NCI-H524 (cell line): Measurements from ENCODE around the gene SIL1.
A peak's percentile ranks its signal among the peaks of the same experiment; 100 is the strongest.

ENCODE experiments used
- DNase-seq, 2 experiments: peaks; one replicate each; lab custom pipeline; 2025; lab: John Stamatoyannopoulos, UW

The SIL1 gene

DNA sequence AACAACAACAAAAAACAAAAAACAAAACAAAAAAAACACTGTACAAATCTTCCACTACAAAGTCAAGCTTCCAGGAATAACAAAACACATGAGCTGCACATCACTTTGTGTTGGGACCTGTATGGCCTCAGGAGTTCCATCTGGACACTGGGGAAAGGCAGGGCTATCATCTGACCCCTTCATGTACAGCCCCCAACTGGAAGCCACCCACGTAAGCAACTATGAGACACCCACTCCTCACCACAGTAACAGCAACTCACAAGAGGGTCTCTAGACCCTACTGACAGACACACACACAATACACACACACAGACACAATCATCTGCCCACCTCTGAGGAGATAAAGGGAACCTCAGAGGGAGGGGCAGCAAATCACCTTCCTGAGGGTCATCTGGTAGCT lies 241.4 kb downstream of the SIL1 start:
- DNase-seq: no peak

DNA sequence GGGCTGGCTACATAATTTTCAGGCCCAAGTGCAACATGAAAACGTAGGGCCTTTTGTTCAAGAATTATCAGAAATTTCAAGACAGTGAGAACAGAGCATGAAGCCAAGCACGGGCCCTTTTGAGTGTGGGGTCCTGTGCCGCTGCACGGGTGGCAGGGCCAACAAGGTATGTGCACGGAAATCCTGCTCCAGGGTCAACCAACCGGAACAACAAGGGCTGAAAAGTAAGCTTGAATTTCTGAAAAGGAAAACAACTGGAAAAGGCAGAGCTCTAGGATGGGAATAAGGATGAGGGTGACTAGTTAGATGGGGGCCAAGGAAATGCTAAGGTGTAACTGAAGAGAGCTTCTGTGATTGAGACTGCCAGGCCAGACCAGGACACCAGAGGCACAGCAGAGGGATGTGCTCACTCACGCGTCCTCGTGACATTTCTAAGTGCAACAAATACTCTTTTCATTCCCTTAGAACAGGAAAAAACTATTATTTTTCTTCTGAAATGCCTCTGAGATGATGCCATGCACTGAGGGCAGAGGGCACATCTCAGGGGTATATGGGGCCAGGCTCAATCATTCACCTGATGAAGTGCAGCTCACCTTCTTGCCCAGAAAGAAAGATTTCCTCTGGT lies 242.4 kb downstream of the SIL1 start:
- DNase-seq: peak in 1 of 2 experiments; percentile 19

DNA sequence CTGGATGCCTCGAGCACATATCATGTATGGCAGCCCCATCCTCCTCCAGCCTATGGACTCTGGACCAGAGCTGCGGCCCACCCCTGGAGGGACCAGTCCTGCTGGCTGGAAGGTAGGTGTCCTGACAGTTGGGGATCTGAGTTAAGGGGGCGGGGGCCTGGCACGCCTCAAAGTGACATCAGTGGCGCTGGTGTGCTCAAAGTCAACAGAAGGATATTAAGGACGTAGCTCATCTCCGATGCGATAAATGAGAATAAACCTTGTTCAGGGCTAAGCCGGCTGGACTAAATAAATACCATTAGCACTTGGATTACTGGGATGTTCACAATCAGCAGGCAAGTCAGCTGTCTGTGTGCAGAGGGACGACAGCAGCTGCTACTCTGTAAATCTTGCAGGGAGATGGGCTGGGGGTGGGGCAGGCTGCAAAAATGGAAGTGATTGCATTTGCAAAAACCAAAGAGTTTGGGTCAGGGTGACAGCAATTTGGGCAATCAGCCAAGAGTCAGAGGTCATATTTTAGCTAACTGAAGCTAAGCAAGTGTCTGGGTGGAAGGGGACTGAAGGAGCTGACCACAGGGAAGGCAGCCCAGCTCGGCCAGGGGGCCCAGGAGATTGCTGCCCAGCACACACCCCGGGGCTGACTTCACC lies 243.0 kb downstream of the SIL1 start:
- DNase-seq: peak; percentile 92 to 96

- no peak for DNase-seq
Measured at GRCh38 chr5:138954257-138955012, 243.7 kb downstream of the SIL1 start.

DNA sequence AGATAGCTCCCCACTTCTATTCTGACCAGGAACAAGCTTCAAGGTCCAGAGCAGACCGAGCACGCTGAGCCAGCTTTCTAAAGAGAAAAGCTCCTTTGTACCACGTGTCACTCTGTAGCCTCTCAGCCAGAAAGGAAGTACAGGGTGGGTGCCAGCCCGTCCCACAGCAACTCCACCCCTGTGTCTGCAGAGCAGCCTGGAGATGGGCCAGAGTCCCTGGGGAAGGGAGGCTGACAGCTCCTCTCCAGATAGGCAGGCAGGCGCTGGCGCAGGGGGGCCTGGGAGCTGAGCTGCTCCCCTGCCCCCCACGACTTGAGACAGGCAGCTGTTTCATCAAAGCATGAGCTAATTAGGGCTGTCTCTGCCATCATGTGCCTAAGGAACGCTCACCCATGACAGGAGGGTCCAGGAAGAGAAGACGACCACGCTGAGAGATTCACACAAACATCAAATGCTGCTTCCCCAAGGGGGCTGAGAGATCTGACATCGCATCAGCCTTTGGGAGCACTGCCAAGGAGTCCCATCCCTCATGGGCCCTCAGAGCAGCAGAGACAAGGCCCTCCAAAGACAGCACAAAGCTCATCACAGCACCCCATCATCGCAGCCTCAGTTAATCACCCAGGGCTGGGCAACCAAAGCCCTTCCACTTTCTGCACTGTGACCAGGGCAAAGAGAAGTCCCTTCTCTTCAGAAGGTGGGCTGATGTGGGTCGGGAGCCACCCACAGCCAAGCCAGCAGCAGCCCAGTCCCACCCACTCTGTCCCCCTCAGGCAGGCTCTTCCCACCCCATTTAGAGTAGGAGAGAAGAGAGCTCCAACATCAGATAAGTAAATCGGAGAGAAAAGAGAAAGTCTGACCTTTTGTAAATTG lies 244.5 kb downstream of the SIL1 start:
- peak; percentile 88 to 97 for DNase-seq

DNA sequence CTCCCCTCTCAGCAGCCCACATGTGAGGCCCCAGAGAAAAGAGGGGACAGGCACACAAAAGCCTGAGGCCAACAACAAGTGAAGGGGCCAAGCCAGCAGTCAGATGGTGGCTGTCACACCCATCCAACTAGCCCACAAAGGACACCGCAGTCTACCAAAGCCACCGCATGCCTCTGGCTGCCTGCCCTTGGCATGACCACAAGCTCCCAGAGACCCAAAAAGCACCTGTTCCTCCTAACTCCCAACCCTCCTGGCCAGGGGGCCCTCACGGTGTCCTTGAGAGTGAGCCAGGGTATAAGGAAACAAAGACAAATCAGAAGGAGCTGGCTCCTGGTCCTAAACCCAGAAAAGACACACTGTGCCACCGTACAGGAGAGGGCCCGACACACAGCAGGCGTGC lies 245.2 kb downstream of the SIL1 start:
- DNase-seq: no peak

- no peak for DNase-seq
Measured at GRCh38 chr5:138951986-138952735, 246.0 kb downstream of the SIL1 start.

DNA sequence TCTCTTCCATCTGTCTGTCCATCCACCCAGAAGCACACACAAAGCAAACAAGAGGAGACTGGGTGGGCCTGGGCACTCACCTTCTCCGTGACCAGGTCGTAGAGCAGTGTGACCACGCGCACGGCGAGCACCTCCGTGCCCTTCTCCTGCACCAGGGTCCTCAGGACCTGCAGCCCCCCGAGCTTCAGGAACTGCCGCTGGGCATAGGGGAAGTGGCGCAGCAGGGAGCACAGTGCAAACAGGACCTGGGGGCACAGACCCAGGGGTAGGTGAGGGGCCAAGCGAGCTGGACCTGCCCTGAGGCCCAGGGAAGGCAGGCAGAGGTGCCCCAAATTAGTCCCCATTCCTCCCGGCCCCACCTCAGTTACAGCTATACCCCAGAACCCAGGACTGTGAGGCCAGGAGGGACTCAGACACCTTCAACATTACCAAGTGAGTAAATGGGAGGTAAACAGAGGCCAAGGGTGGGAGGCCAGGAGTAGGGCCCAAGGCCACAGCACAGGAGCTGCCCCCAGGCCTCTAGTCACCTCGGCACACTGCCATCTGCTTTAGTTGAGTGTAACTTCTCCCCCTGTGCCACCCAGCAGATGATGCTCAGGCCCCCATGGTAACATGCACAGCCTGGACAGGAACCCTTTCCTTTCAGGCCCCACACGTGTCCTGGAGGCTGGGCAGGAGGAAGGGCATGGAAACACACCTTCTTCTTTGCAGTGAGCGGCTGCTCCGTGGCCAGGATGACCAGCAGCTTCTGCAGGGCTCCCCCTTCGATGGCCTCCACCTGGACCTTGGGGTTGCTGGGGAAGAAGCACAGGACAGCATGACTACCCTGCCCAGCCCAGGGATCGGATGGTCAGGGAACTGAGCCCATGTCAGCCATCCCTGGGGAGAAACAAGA lies 246.8 kb downstream of the SIL1 start:
- no peak for DNase-seq

DNA sequence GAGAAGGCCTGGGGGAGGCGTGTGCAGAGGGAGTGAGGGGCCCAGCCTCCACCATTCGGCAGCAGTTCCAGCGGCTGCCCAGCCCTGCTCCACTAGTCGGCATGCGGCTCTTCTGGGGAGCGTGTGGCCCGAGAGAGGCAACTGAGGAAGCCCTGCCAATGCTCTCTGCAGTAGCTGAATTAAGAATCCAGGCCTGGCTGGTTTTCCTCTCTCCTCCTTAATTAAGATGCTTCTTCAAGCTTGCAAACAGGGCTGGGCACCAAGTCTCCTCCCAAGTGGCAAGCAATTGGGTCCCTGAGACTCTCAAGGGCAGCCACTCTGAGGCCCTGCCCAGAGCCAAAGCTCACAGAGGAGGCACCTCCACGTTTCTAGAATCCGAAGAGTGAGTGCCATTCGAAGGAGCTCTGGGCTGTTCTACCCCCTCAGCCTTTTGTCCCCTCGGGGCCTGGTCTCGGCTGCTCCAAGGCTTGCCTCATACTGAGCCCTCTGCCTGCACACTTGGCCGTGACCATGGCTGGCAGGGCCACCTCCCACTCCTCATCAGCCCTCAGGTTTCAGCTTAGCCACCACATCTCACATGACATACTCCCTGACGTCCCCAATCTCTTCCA lies 247.6 kb downstream of the SIL1 start:
- DNase-seq: no peak

- DNase-seq: no peak
Measured at GRCh38 chr5:138949988-138950387, 248.2 kb downstream of the SIL1 start.

GRCh38 chr5:138949223-138949574 lies 249.0 kb downstream of the SIL1 start:
- no peak for DNase-seq

DNA sequence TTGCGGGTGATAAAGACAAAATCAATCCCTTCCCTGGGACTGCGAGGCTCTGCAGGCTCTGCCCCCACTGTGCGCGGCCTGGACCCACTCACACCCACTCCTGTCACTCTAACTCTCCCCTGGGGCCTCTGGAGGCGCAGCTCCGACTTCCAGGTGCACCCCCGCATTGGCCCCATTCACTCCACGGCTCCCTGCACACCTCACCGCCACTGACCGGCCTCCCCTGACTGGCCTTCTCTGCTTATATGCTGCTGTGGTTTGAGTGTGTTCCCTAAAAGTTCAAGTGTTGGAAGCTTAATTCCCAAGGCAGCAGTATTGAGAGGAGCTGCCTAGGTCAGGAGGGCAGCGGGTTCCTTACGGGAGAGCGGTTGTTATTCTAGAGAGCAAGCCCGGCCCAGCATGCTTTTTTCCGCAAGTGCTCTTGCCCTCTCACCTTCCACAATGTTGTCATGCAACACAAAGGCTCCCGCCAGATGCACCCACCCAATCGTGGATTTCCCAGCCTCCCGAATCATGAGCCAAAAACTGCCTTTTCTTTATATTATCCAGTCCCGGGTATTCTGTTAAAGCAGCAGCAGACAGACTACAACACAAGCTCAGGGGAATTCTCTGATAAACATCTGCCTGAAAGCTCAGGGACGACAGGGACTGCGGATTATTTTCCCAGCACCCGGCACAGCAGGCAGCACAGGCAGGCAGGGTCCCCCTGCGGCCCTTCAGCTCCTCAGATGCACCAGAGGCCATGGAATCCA lies 249.5 kb downstream of the SIL1 start:
- DNase-seq: peak in 1 of 2 experiments; percentile 56

DNA sequence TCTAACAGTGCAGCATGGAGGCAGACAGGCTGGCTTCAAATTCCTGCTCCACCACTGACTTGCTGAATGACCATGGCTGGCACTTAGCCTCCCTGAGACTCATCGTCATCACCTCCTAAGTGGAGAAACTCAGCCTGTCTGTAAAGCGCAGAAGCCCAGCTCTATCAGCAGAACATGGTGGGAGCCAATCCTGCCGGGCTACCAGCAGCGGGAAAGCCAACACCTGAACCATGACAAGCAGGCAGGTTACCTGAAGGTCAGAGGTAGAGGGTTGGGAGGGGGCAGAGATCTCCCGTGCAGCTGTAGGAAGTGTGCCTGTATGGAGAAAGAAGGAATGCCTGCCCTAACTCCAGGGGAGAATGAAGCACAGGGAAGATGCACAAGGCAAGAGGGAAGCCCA lies 250.4 kb downstream of the SIL1 start:
- DNase-seq: no peak

DNA sequence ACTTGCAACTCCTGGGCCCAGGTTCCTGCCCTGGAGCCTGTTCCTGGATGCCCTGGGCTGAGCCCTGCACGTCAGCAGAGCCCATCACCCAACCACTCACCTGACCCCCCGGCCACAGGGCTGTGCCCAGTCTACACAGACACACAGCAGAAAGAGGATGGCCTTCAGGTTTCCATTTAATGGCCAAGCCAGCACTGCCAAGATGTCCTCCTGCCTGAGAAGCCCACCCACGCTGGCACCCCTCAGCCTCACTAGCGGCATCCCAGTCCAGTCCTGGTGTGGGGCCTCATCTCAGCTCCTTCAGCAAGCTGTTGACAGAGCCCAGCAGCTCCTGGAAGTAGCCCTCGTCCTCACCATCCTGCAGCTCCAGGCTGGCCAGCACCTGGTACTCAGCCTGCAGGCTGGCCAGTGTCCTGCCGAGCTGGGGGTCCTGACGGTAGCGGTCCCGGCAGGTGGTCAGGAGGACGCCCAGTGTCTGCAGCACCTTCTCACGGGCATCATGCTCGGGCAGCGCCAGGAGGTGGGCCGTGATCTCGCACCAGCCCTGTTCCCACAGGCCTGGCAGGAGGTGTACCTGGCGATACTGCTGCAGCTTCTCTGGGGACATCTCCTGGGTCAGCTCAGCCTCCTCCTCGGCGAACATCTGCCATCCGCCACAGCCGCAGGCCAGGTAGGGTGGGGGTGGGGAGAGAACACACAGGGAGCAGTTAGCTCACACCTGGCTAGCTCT lies 251.2 kb downstream of the SIL1 start:
- DNase-seq: no peak

- peak in 1 of 2 experiments; percentile 66 for DNase-seq
Measured at GRCh38 chr5:138946241-138946623, 251.9 kb downstream of the SIL1 start.

DNA sequence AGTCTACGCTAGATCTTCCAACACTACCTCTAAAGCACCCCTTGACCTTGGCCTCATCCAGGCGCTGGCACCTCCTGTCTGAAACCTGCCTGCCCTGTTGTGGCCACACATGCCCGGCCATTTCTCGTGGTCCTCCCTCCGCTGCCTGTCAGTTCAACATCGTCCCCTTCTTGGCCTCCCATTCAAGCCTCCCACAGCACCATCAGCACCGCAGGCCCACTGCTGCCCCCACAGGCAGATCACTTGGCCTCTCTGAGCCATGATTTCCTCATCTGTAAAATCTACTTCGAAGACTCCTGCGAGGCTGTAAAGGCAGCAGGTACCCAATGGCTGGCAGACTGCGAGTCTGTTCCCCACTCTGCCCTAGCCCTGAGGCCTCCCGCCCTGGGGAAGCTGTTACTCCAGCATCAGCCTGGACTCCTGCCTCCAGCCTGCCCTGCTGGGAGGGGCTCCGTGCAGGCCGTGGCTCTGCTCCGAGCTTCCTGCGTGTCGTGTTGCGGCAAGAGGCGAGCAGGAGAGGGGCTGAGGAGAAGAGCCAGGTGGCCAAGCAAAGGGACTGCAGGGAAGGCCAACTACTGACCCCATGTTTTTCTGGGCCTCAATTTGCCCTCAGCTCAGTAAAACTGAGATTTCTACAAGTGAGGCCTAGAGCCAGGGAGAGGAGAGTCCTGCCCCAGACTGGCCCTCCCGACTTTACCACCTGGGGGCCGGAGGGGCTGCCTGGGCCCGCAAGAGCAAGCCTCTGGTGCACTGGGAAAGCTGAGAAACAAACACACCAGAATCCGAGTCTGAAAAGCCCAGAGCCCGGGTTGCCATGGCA lies 252.5 kb downstream of the SIL1 start:
- DNase-seq: peak in 1 of 2 experiments; percentile 15

DNA sequence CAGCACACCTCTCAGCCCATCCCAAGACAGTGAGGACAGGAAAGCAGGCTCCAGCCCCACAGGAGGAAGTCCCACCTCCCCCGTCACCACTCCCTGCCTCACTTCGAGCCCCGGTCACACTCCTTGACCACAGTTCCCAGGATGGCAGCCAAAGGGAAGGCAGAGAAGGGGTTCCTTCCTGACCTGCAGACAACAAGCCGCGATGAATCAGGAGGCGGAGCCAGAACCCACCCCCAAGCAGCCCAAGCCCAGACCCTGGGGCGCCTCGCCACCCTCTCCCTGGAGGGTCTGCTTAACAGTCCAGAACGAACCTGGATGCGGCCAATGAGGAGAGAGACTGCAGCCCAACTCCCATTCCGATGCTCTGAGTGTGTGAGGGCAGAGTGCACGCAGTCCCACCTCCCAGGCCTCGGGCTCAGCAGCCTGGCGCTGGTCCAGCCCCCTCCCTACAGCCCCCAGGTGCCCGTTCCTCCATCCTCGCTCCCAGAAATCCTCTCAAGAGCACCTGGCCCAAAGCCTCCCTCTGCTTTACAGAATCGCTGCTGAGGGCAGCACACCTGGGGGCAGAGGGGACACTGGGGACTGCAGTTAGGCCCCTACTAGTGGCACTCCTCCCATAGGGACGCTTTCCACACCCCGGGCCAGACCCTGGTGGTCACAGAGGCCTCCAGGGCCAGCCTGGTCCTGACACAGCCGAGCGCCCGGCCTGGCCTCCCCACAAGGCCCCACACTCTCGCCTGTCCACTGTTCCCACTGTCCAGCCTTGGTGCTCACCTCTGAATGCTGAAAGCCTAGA lies 253.4 kb downstream of the SIL1 start:
- no peak for DNase-seq
